ENCODE data around the gene ST3GAL4. TPM values are rescaled to one million over a fixed set of nuclear protein-coding genes. Genes with fewer than 3 reads are reported as not detected.

ST3GAL4 gene
- total and polyA plus RNA-seq, 10 of the 15 experiments (the other 5 are each of a cell fraction or from before 2014, with no cell fraction given): 3.8 to 8.1 (median 6.5) TPM; not detected in 2

- TF ChIP-seq IRF3 (IDR thresholded peaks at IDR 0.05): no peak
- no peak for TF ChIP-seq E2F8 (IDR thresholded peaks at IDR 0.05; ENCODE audit: low read depth, partially characterized antibody)
- TF ChIP-seq YBX1 (IDR thresholded peaks at IDR 0.05): no peak
- no peak for TF ChIP-seq ZNF24 (IDR thresholded peaks at IDR 0.05)
- no peak for TF ChIP-seq ZNF274 (IDR thresholded peaks at IDR 0.05; ENCODE audit: insufficient read depth, insufficient read length)
- no peak for TF ChIP-seq POLR2AphosphoS2 (IDR thresholded peaks at IDR 0.05; ENCODE audit: low read depth, low read length)
These were observed 53.6 kb downstream of the ST3GAL4 start (continued) for GRCh38 chr11:126408901-126409619.

- Histone ChIP-seq H4K20me1 (ENCODE audit: control insufficient read depth, insufficient read depth) (no peaks in the 10 kb centered on the region; the same call in 1 of the 2 replicates), H3K27ac (ENCODE audit: control insufficient read depth, insufficient read depth) (no peak overlapping the region), H3K79me2 (ENCODE audit: control insufficient read depth, insufficient read depth, low read length) (no peaks in the 10 kb centered on the region), H3K4me1 (ENCODE audit: control insufficient read depth, insufficient read depth, low read length) (no peaks in the 10 kb centered on the region), H2AFZ (ENCODE audit: control insufficient read depth, low read depth, low read length) (no peak overlapping the region), H3K9me3 (replicated peaks; ENCODE audit: control insufficient read depth, insufficient read depth, low read length) (no peaks in the 10 kb centered on the region), H3K4me3 (no peak overlapping the region), H3K27me3 (replicated peaks in 1 of 2; ENCODE audit: control insufficient read depth in 2 of 2, insufficient read depth in 2 of 2, low read length in 1 of 2) (no peaks in the 10 kb centered on the region), H3K4me2 (ENCODE audit: control insufficient read depth, insufficient read depth) (no peak overlapping the region), H3K9ac (ENCODE audit: control insufficient read depth, insufficient read depth, low read length) (no peak overlapping the region), H3K36me3 (ENCODE audit: control insufficient read depth in 2 of 2, insufficient read depth in 2 of 2, low read length in 1 of 2) (no peaks in the 10 kb centered on the region)
- ChIA-PET SMC1A (ENCODE audit: uncharacterized antibody, unreplicated experiment) (interaction anchor here (0.6 kb wide), 1 partner anchor 116 kb away, joined by 3 read pairs; no protein-coding TSS in a partner anchor), CTCF (no interaction called here), RAD21 (ENCODE audit: unreplicated experiment) (no interaction called here), POLR2A (no interaction called here)
- WGBS (ENCODE audit: insufficient coverage, insufficient replicate concordance, low lambda C conversion rate, missing lambda C conversion rate): 51% methylated on average over 3 of the region's 3 CpGs
- ATAC-seq: no peak
- DNase-seq (ENCODE audit: low read depth, low spot score): no peak
- FAIRE-seq: no peak
- BruUV-seq (replicated peaks): no TSS peak
- TF ChIP-seq WRNIP1 (IDR thresholded peaks at IDR 0.05; ENCODE audit: borderline replicate concordance, low read depth, low read length) (no peak), NRF1 (conservative IDR thresholded peaks at IDR 0.05; ENCODE audit: low read depth, low read length) (no peak), STAT1 (conservative IDR thresholded peaks at IDR 0.05) (no peak)
- intact Hi-C loops (cut with micrococcal nuclease; ENCODE audit: unreplicated experiment) (no loop called here), in situ Hi-C loops (cut with MboI) (no loop called here)
These were observed 54.1 kb downstream of the ST3GAL4 start for GRCh38 chr11:126409620-126409985.

All from GM12878 (cell line).